Adrenal gland (tissue), 5 donors: ENCODE measurements around the gene ATN1.

ENCODE experiments used
- CTCF ChIP-seq, 6 experiments: fragments of 450-650 bp in 4 of 6; fragments of 200-600 bp in 2 of 6; sonication (generic) in 1 of 6; IDR thresholded peaks; 1 replicate in 5 of 6; 2 replicates in 1 of 6; pipeline versions ENCODE4 v1.5.1 to v1.8.0; 2016 to 2021; ENCODE audit warnings: antibody characterized with exemption in 6 of 6, mild to moderate bottlenecking in 2 of 6, moderate library complexity in 1 of 6
- POLR2A ChIP-seq, 2 donors: fragments of 450-650 bp; IDR thresholded peaks; one replicate each; pipeline ENCODE4 v1.6.1; 2017; ENCODE audit warnings: antibody characterized with exemption in 2 of 2, mild to moderate bottlenecking in 2 of 2, moderate library complexity in 1 of 2
- donor health status: DM: no; HTN: no; CAD: no.

- no peak for TF ChIP-seq CTCF (IDR thresholded peaks at IDR 0.05)
- TF ChIP-seq POLR2A (IDR thresholded peaks at IDR 0.05) = no peak
Observed at GRCh38 chr12:6914947-6915788, 12.6 kb upstream of the ATN1 start.
